Hepatocyte (in vitro differentiated cells): ENCODE data around the gene TINCR. TPM values are rescaled to one million over a fixed set of nuclear protein-coding genes. Genes with fewer than 3 reads are reported as not detected.
A peak's percentile ranks its signal among the peaks of the same experiment; 100 is the strongest.

Experiments used
- DNase-seq: peaks from one replicate; pipeline ENCODE4 v3.0.0-alpha.2; 2016; ENCODE audit warnings: low spot score
- H2AFZ ChIP-seq: fragments of 200-600 bp; sonication (generic); 2 replicates; pipeline ENCODE4 v1.6.0; 2016; ENCODE audit warnings: antibody characterized with exemption, mild to moderate bottlenecking
- H3K27ac ChIP-seq: fragments of 200-600 bp; sonication (generic); 2 replicates; pipeline ENCODE4 v1.5.1; 2016; ENCODE audit warnings: mild to moderate bottlenecking
- H3K27me3 ChIP-seq: fragments of 200-600 bp; sonication (generic); 2 replicates; pipeline ENCODE4 v1.6.1; 2016
- H3K36me3 ChIP-seq: fragments of 200-600 bp; sonication (generic); replicated peaks from 2 replicates; pipeline ENCODE4 v1.5.1; 2016; ENCODE audit warnings: low read depth; ENCODE audit not compliant: insufficient read depth
- H3K4me1 ChIP-seq: fragments of 200-600 bp; sonication (generic); 2 replicates; pipeline ENCODE4 v1.5.1; 2016; ENCODE audit warnings: mild to moderate bottlenecking, moderate library complexity; ENCODE audit not compliant: insufficient read depth
- H3K4me2 ChIP-seq: fragments of 200-600 bp; sonication (generic); 2 replicates; pipeline ENCODE4 v1.6.0; 2016
- H3K4me3 ChIP-seq: fragments of 200-600 bp; sonication (generic); 2 replicates; pipeline ENCODE4 v1.5.1; 2016; ENCODE audit warnings: mild to moderate bottlenecking
- H3K79me2 ChIP-seq: fragments of 200-600 bp; sonication (generic); 2 replicates; pipeline ENCODE4 v1.6.0; 2017; ENCODE audit warnings: mild to moderate bottlenecking
- H3K9me2 ChIP-seq: fragments of 200-600 bp; sonication (generic); replicated peaks from 2 replicates; pipeline ENCODE4 v1.6.0; 2017; ENCODE audit warnings: mild to moderate bottlenecking; ENCODE audit not compliant: insufficient read depth
- H3K9me3 ChIP-seq: fragments of 200-600 bp; sonication (generic); 2 replicates; pipeline ENCODE4 v1.5.1; 2016; ENCODE audit warnings: low read depth, mild to moderate bottlenecking
- H4K20me1 ChIP-seq: fragments of 200-600 bp; sonication (generic); 2 replicates; pipeline ENCODE4 v1.6.0; 2016; ENCODE audit warnings: mild to moderate bottlenecking; ENCODE audit not compliant: insufficient read depth, poor library complexity, severe bottlenecking
- EZH2 ChIP-seq: fragments of 200-600 bp; sonication (generic); IDR thresholded peaks from 2 replicates; pipeline ENCODE4 v1.6.1; 2016; ENCODE audit warnings: antibody characterized with exemption, mild to moderate bottlenecking, borderline replicate concordance
- EZH2phosphoT487 ChIP-seq: fragments of 200-600 bp; sonication (generic); IDR thresholded peaks from one replicate; pipeline ENCODE4 v1.6.1; 2018; ENCODE audit warnings: antibody characterized with exemption, mild to moderate bottlenecking, low read depth, moderate library complexity; ENCODE audit not compliant: unreplicated experiment, severe bottlenecking
- WGBS: methylation state at CpG from one replicate; pipeline ENCODE4 v1.1.6; 2016; ENCODE audit warnings: low lambda C conversion rate; ENCODE audit errors: missing lambda C conversion rate; 5-methylcytosine and 5-hydroxymethylcytosine counted together
- polyA plus RNA-seq: library from polyadenylated mRNA; unstranded; fragments of >200 nt; fragmentation: Nextera tagmentation; extraction: Ambion mirVana; gene quantifications from 2 replicates; pipeline ENCODE4 v1.2.1, GENCODE V29; 2016
- total RNA-seq: library from RNA; depleted of rRNA; stranded (reverse); fragments of >200 nt; gene quantifications from 2 replicates; pipeline ENCODE4 v1.2.3, GENCODE V29; 2014
- TF ChIP-seq, protein P1 (sequence below): fragments of 200-600 bp; sonication (generic); IDR thresholded peaks from 2 replicates; pipeline ENCODE4 v1.5.1; 2016; ENCODE audit warnings: antibody characterized with exemption, mild to moderate bottlenecking; ENCODE audit not compliant: poor library complexity

The TINCR gene
- total and polyA plus RNA-seq, 2 experiments from 2014 or later = 1.8 to 2.4 TPM

GRCh38 chr19:5595745-5596144 is 28.0 kb upstream of the TINCR start:
- Histone ChIP-seq H3K36me3 (no peaks in the 10 kb centered on the region), H4K20me1 (no peaks in the 10 kb centered on the region), H3K4me1 (no peaks in the 10 kb centered on the region), H3K79me2 (peaks cover 3% of the 10 kb centered on the region), H3K9me2 (no peaks in the 10 kb centered on the region), H3K9me3 (no peaks in the 10 kb centered on the region), H3K27me3 (no peaks in the 10 kb centered on the region), H3K27ac (no peak overlapping the region), H3K4me2 (no peak overlapping the region), H3K4me3 (no peak overlapping the region), H2AFZ (no peak overlapping the region)
- WGBS = 96% methylated on average over 9 of the region's 9 CpGs
- no peak for DNase-seq
- TF ChIP-seq EZH2 = no peak
- TF ChIP-seq, protein P1, sequence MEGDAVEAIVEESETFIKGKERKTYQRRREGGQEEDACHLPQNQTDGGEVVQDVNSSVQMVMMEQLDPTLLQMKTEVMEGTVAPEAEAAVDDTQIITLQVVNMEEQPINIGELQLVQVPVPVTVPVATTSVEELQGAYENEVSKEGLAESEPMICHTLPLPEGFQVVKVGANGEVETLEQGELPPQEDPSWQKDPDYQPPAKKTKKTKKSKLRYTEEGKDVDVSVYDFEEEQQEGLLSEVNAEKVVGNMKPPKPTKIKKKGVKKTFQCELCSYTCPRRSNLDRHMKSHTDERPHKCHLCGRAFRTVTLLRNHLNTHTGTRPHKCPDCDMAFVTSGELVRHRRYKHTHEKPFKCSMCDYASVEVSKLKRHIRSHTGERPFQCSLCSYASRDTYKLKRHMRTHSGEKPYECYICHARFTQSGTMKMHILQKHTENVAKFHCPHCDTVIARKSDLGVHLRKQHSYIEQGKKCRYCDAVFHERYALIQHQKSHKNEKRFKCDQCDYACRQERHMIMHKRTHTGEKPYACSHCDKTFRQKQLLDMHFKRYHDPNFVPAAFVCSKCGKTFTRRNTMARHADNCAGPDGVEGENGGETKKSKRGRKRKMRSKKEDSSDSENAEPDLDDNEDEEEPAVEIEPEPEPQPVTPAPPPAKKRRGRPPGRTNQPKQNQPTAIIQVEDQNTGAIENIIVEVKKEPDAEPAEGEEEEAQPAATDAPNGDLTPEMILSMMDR = no peak

DNA sequence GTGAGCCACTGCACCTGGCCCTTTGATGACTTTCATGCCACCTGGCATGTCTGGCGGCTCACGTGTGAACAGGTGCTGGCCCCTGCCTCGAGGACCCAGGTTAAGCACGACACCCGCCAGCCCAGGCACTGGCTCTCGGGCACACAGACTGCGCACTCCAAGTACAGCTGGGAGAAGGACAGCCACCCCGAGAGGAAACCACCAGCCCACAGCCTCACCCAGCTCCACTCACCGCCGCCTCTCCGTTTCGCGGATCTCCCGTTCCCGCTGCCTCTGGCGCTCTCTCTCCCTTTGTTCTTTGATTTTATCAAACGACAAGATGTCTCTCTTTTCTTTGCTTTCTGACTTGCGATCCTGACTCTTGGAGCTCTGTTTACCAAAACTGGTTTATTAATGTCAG is 27.4 kb upstream of the TINCR start:
- TF ChIP-seq, protein P1 = no peak
- TF ChIP-seq EZH2 (no peak), EZH2phosphoT487 (no peak)
- Histone ChIP-seq H3K9me3 (no peaks in the 10 kb centered on the region), H3K4me3 (no peak overlapping the region), H2AFZ (no peak overlapping the region), H3K36me3 (no peaks in the 10 kb centered on the region), H4K20me1 (no peaks in the 10 kb centered on the region), H3K4me2 (no peak overlapping the region), H3K79me2 (peaks cover 3% of the 10 kb centered on the region), H3K9me2 (no peaks in the 10 kb centered on the region), H3K27me3 (no peaks in the 10 kb centered on the region), H3K4me1 (no peaks in the 10 kb centered on the region), H3K27ac (peak overlapping the region; percentile 68)
- DNase-seq = no peak
- WGBS = 92% methylated on average over 18 of the region's 18 CpGs

DNA sequence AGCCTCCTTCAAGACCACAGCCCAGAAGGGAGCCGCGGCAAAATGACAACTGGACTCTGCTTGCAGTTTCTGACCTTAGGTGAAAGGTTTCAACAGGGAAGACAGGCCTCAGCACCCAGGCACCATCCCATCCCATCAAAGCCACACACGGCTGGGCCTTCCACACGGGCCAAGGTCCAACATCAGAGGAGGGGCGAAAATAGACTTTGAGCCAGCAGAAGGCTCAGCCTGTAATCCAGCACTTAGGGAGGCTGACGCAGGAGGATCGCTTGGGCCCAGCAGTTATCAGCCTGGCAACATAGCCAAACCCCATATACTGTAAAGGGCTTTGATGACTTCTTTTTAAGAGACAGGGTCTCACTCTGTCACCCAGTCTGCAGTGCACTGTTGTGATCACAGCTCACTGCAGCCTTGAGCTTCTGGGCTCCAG is 26.8 kb upstream of the TINCR start:
- peak; percentile 69 for DNase-seq
- TF ChIP-seq EZH2 = no peak
- TF ChIP-seq, protein P1 = no peak
- TF ChIP-seq EZH2phosphoT487 = no peak
- no peaks in the 10 kb centered on the region for H4K20me1 ChIP-seq
- H3K9me2 ChIP-seq = no peaks in the 10 kb centered on the region
- no peak overlapping the region for H3K4me2 ChIP-seq
- H3K27me3 ChIP-seq = no peaks in the 10 kb centered on the region
- peaks cover 3% of the 10 kb centered on the region for H3K79me2 ChIP-seq
- no peaks in the 10 kb centered on the region for H3K4me1 ChIP-seq
- H2AFZ ChIP-seq = no peak overlapping the region
- H3K4me3 ChIP-seq = no peak overlapping the region
- peak overlapping the region; percentile 68 for H3K27ac ChIP-seq
- H3K9me3 ChIP-seq = no peaks in the 10 kb centered on the region
- WGBS = 69% methylated on average over 7 of the region's 7 CpGs
- H3K36me3 ChIP-seq = no peaks in the 10 kb centered on the region
